Measurements from ENCODE around the gene ZNF581.

ZNF581 gene

DNA sequence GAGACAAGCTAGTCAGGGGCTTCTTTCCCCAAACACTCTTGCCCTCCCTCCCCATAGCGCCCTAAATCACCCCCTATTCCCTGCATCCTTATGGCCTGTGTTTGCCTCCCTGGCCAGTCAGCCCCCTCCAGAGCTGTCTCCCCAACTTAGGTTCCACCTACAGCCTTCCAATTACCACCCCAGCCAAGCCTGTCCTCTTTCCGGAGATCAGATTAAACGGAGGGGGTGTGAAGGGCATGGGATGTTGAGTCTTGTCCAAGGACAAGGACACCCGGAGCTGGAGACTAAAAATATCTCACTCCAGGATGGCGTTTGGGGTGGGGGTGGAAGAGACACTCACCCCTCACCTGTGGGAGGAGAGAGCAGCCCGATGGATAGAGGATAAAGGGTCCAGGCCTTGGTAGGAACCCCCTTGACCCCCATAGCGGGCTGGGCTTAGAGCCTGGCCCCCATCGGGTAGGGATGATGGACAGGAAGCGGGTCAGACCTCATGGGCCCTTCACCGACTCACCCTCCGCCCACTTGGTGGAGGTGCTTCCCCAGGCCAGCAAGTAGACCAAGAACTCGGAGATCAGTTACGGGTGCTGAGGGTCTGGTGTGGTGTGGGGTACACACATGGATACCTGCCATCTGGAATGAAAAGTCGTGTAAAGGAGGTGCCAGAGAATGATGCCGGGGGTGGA, 32.0 kb upstream of the ZNF581 start:
- DNase-seq (ENCODE audit: low read depth in 2 of 2): no peak

DNA sequence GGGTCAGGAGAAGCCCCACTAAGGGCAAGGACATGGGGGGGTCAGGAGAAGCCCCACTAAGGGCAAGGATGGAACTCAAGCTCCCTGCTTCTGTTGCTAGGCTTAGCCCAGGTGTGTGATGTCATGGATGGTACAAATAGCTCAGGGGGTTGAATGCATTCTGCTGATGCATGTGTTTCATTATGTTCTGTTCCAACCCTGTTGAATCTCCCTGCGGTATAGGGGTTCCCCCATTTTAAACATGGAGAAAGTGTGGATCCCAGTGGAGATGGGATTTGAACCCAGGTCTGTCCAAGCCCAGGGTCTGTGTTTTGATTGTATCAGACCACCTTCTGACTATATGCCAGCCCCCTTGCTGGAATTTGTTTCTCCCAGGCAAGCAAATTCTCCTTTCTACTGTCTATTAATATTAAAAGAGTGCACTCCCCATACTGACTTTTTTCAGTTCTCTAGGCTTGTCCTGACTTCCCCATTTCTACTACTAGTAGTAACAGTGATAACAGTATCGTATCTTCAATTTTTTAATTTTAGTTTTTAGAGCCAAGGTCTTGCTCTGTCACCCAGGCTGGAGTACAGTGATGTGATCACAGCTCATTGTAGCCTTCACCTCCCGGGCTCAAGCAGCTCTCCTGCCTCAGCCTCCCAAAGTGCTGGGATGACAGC, 31.3 kb upstream of the ZNF581 start:
- no peak for DNase-seq (ENCODE audit: low read depth in 2 of 2)

GRCh38 chr19:55613396-55613795, 30.1 kb upstream of the ZNF581 start:
- no peak for DNase-seq (ENCODE audit: low read depth in 2 of 2)

DNA sequence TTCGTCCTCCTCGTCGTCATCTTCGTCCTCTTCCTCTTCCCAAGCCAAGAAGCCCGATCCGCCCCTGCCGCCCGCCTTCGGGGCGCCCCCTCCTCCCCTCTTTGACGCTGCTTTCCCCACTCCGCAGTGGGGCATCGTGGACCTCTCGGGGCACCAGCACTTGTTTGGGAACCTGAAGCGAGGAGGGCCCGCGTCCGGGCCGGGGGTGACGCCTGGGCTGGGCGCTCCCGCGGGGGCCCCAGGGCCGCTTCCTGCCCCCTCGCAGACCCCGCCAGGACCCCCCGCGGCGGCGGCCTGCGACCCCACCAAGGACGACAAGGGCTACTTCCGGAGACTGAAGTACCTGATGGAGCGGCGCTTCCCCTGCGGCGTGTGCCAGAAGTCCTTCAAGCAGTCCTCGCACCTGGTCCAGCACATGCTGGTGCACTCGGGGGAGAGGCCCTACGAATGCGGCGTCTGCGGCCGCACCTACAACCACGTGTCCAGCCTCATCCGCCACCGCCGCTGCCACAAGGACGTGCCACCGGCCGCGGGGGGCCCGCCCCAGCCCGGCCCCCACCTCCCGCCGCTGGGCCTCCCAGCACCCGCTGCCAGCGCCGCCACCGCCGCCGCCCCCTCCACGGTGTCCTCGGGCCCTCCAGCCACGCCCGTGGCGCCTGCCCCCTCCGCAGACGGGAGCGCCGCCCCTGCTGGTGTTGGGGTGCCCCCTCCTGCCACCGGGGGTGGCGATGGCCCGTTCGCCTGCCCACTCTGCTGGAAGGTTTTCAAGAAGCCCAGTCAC, 29.3 kb upstream of the ZNF581 start:
- no peak for DNase-seq (ENCODE audit: low read depth in 2 of 2)

DNA sequence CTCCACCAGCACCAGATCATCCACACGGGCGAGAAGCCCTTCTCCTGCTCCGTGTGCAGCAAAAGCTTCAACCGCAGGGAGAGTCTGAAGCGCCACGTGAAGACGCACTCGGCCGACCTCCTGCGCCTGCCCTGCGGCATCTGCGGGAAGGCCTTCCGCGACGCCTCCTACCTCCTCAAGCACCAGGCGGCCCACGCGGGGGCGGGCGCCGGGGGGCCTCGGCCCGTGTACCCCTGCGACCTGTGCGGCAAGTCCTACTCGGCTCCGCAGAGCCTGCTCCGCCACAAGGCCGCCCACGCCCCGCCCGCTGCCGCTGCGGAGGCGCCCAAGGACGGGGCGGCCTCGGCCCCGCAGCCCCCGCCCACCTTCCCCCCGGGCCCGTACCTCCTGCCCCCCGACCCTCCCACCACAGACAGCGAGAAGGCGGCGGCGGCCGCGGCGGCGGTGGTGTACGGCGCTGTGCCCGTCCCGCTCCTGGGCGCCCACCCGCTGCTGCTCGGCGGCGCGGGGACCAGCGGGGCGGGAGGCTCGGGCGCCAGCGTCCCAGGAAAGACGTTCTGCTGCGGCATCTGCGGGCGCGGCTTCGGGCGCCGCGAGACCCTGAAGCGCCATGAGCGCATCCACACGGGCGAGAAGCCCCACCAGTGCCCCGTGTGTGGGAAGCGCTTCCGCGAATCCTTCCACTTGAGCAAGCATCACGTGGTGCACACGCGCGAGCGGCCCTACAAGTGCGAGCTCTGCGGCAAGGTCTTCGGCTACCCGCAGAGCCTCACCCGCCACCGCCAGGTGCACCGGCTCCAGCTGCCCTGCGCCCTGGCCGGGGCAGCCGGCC, 28.5 kb upstream of the ZNF581 start:
- no peak for DNase-seq (ENCODE audit: low read depth in 2 of 2)

GRCh38 chr19:55615543-55616394, 27.7 kb upstream of the ZNF581 start:
- no peak for DNase-seq (ENCODE audit: low read depth in 2 of 2)

DNA sequence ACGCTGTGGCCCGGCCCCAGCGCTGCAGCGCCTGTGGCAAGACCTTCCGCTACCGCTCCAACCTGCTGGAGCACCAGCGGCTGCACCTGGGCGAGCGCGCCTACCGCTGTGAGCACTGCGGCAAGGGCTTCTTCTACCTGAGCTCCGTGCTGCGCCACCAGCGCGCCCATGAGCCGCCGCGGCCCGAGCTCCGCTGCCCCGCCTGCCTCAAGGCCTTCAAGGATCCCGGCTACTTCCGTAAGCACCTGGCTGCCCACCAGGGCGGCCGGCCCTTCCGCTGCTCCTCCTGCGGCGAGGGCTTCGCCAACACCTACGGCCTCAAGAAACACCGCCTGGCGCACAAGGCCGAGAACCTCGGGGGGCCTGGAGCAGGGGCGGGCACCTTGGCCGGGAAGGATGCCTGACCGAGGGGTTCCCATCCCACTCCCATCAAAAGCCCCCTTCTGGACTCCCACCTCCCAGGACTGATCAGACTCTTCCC, 27.0 kb upstream of the ZNF581 start:
- no peak for DNase-seq (ENCODE audit: low read depth in 2 of 2)

DNA sequence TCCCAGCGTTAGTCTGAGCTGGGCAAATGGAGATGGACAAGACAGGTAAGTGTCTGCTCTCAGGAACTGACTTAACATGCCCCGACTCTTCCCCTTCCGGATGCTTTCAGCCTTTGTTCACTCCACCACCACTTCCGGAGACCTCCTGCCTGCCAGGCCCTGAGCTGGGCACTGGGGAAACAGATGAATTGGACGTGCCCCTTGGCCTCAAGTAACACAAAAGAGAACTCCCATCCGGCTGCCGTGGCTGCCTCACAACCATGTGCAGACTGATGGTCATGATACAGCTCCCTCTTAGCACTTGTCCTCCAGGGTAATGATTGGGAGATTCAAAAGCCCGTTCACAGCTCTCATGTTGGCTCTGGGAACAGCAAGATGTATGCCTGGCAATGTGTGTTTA, 26.0 kb upstream of the ZNF581 start:
- no peak for DNase-seq (ENCODE audit: low read depth in 2 of 2)

DNA sequence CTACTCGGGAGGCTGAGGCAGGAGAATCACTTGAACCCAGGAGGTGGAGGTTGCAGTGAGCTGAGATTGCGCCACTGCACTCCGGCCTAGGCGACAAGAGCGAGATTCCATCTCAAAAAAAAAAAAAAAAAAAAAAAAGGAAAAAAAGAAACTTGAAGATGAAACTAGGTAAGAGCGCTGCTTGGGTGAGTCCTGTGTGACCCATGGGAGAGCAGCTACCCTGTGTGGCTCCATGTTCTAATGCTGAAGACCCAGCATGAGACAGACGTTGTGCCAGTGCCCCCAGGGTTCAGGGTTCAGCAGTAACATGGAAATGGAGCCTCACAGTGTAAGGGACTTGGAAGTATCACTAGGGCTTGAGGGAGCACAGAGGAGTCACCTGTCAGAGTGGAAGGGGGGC, 25.0 kb upstream of the ZNF581 start:
- no peak for DNase-seq (ENCODE audit: low read depth in 2 of 2)

GRCh38 chr19:55619286-55619685, 24.2 kb upstream of the ZNF581 start:
- DNase-seq (ENCODE audit: low read depth in 2 of 2): no peak

- DNase-seq (ENCODE audit: low read depth in 2 of 2): no peak
Measured at GRCh38 chr19:55620410-55621204, 22.8 kb upstream of the ZNF581 start.

GRCh38 chr19:55621205-55621672, 22.2 kb upstream of the ZNF581 start:
- no peak for DNase-seq (ENCODE audit: low read depth in 2 of 2)

GRCh38 chr19:55621673-55622231, 21.7 kb upstream of the ZNF581 start:
- no peak for DNase-seq (ENCODE audit: low read depth in 2 of 2)

- DNase-seq (ENCODE audit: low read depth in 2 of 2): no peak
Measured at GRCh38 chr19:55622242-55622969, 21.0 kb upstream of the ZNF581 start.

DNA sequence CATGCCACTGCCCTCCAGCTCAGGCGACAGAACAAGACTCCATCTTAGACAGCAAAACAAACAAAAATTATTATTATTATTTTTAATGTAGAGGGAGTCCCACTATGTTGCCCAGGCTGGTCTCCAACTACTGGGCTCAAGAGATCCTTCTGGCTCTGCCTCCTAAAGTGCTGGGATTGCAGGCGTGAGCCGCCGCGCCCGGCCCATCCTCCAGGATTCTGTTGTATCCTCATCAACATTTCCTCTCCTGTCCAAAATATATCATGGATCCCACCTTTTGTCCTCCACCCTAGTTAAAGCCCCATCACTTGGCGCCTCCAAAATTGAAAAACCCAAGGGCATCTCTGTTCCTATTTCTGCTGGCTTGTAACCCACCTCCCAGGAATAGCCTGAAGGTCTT, 20.3 kb upstream of the ZNF581 start:
- no peak for DNase-seq (ENCODE audit: low read depth in 2 of 2)

- DNase-seq (ENCODE audit: low read depth in 2 of 2): no peak
Measured at GRCh38 chr19:55623561-55623960, 19.9 kb upstream of the ZNF581 start.

- peak; percentile 89 to 95 for DNase-seq (ENCODE audit: low read depth in 2 of 2)
Measured at GRCh38 chr19:55624109-55625003, 19.1 kb upstream of the ZNF581 start, which contains the start of gene ZNF784. TSS of gene ZNF784 (minus strand) at chr19:55624566. CDS start at chr19:55624561, 5 bp downstream.

DNA sequence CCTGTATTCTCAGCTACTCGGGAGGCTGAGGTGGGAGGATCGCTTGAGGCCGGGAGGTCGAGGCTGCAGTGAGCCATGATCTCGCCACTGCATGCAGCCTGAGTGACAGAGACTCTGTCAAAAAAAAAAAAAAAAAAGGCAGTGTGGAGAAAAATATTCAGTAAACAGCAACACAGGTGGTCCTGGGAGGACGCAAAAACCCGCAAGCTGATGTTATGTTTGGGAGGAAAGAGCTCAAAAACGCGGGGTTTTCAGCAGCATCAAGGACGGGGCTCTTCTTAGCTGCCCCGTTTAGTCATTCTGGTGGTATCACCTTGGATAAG, 18.5 kb upstream of the ZNF581 start:
- no peak for DNase-seq (ENCODE audit: low read depth in 2 of 2)

All from stimulated activated CD4-positive, alpha-beta T cell treated with anti-CD3 and anti-CD28 coated beads, Interleukin-4, amount 100 ng/mL, for 48 hours (primary cell).